Astrocyte (in vitro differentiated cells and primary cell): ENCODE results near the gene PROM1.

Experiments used
- CTCF ChIP-seq: IDR thresholded peaks from 2 replicates; pipeline ENCODE4 v1.5.1; 2011; ENCODE audit warnings: low read depth, mild to moderate bottlenecking, inconsistent platforms, low read length, moderate library complexity; ENCODE audit not compliant: insufficient read depth
- EZH2 ChIP-seq: IDR thresholded peaks from 2 replicates; pipeline ENCODE4 v1.6.1; 2012; ENCODE audit warnings: mild to moderate bottlenecking, low read length, inconsistent platforms; ENCODE audit not compliant: insufficient read depth

- TF ChIP-seq CTCF (no peak), EZH2 (no peak)
These were observed 16.3 kb downstream of the PROM1 start for GRCh38 chr4:16067515-16067914.
